Activated naive CD8-positive, alpha-beta T cell treated with anti-CD3 and anti-CD28 coated beads, Interleukin-2, amount 50 U/mL, for 16 hours (primary cell): ENCODE data around the gene HLA-DOA.

Experiments used
- DNase-seq: peaks from one replicate; pipeline ENCODE4 v3.0.0-alpha.2; 2020; ENCODE audit warnings: low read depth, low spot score

HLA-DOA gene

GRCh38 chr6:32967151-32968091 lies 42.0 kb downstream of the HLA-DOA start:
- DNase-seq = no peak

DNA sequence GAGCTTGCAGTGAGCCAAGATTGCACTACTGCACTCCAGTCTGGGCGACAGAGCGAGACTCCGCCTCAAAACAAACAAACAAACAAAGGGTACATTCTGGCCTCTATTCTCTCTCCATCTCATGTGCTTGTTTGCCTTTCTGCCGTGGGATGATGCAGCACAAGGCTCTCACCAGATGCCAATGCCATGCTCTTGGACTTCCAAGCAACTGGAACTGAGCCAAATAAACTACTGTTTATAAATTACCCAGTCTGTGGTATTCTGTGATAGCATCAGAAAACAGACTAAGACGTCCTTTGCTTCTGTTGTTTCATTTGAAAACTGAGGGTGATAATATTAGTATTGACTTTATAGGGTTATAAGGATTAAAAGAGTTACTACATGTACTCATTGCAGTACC lies 44.6 kb downstream of the HLA-DOA start:
- DNase-seq = no peak

DNA sequence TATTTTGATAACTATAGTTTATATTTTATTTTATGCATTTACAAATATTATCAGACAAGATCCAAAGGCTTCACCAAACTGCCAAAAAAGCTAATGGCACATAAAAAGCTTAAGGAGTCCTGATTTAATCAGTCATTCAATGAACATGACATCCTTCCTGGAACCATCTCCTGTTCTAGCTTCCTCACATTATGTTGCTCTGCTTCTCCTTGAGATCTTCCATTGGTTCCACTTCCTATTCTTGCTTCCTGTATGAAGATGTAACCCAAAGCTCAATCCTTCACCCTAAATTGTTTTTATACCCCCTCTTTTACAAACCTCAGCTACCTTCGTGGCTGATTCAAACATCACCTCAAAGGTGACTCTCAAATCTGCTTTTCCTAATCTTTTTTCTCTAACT lies 45.5 kb downstream of the HLA-DOA start:
- DNase-seq = no peak

DNA sequence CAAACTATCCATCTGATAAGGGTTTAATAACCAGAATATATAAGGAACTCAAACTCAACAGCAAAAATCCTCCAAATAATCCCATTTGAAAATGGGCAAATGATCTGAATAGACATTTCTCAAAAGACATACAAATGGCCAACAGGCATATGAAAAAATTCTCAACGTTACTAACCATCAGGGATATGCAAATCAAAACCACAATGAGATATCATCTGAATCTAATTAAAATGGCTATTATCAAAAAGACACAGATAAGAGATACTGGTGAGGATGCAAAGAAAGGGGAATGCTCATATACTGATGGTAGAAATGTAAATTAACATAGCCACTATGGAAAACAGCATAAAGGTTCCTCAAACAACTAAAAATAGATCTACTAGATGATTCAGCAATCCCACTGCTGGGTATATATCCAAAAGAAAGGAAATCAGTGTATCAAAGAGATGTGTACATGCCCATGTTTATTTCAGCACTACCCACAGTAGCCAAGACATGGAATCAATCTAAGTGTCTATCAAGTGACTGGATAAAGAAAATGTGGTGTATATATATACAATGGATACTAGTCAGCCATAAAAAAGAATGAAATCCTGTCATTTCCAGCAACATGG lies 47.1 kb downstream of the HLA-DOA start:
- DNase-seq = no peak

- DNase-seq = no peak
These were observed 48.8 kb downstream of the HLA-DOA start for GRCh38 chr6:32960563-32960962.

DNA sequence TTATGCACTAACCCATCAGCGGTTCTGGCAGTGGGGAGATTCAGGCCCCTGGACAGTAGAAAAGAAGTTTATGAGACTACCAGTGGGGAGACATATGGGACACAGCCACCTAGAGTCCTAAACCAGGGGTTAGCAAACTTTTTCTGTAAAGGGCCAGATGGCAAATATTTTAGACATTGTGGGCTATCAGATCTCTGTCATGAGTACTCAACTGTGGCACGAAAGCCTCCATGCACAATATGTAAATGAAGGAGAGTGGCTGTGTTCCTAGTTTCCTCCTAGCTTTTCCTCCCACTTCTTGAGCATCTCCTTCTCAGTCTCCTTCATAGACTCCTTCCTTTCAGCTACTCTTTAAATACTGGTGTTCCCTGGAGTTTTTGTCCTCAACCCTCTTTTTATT lies 53.2 kb downstream of the HLA-DOA start:
- no peak for DNase-seq

DNA sequence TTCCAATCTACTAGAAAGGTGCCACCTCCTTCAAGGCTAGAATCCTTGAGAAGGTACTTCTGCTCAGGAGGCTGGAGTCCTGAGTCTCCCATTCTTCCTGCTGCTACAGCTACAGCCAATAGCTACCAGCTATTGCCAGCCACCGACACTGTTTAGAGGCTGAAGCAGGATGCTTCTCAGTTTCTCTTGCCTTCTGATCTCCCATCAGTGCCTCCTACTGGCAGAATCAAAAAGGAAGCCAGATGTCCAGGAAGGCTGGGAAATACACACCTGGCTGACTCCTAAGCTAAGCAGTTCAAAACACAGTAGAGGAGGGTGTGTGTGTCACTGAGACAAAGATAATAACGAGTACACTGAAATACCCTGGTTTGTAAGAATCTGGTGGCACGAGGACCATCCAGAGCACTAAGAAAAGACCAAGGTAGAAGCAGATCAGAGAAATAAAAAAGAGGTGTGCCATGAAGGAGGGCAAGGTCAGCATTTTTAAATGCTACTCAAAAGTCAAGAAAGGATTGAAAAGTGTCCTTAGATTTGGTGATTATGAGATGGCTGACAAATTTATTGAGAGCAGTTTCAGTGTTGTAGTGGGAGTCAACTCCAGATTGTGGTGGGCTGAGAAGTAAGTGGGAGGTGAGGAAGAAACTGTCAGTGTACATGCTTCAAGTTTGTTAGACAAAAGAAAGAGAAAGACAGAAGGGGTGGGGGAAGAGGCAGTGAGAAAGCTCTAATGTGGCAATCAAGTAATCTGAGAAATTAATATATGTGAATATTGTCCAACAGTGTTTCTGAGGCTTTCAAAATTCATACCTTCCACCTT lies 54.2 kb downstream of the HLA-DOA start:
- DNase-seq = no peak

DNA sequence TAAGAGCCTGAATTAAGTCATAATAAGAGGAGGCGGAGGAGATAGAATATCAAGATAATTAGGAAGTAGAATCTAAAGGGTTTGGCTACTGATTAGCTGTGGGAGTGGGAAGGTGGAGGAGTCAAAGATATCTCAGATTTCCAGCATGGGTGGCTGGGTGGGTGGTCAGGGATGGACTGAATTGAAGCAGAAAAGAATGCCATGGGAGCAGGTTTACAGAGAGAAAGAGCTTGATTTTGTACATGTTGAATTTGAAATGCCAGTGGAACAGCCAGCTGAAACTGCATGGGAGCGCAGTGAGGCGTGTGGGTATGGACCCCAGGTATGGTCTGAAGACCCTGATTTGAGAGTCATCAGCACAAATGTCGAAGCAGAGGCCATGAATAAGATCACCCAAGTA lies 55.1 kb downstream of the HLA-DOA start:
- no peak for DNase-seq
